GM23338 (cell line): ENCODE data around the gene DOCK2.

ENCODE experiments used
- CREB1 ChIP-seq: fragments of 250-450 bp; sonication (Bioruptor Pico); IDR thresholded peaks from 2 replicates; pipeline ENCODE4 v1.5.0; 2020; ENCODE audit warnings: low read depth, mild to moderate bottlenecking, moderate library complexity
- ETS1 ChIP-seq: IDR thresholded peaks from 2 replicates; pipeline ENCODE4 v1.6.1; 2016; ENCODE audit warnings: antibody characterized with exemption
- EZH2 ChIP-seq: fragments of 200-600 bp; sonication (generic); IDR thresholded peaks from one replicate; pipeline ENCODE4 v1.8.0; 2017; ENCODE audit warnings: antibody characterized with exemption, mild to moderate bottlenecking, low read depth; ENCODE audit not compliant: unreplicated experiment
- EZH2phosphoT487 ChIP-seq: fragments of 200-600 bp; sonication (generic); IDR thresholded peaks from one replicate; pipeline ENCODE4 v1.8.1; 2018; ENCODE audit warnings: antibody characterized with exemption; ENCODE audit not compliant: unreplicated experiment
- JUNB ChIP-seq: IDR thresholded peaks from one replicate; pipeline ENCODE4 v1.6.1; 2016; ENCODE audit warnings: antibody characterized with exemption; ENCODE audit not compliant: unreplicated experiment
- NANOG ChIP-seq: IDR thresholded peaks from 2 replicates; pipeline ENCODE4 v1.6.1; 2016; ENCODE audit warnings: antibody characterized with exemption, borderline replicate concordance
- POLR2AphosphoS5 ChIP-seq: IDR thresholded peaks from 2 replicates; pipeline ENCODE4 v1.6.1; 2016; ENCODE audit warnings: antibody characterized with exemption, low read depth
- ZNF114 ChIP-seq: fragments of 250-450 bp; sonication (Bioruptor Pico); IDR thresholded peaks from 2 replicates; pipeline ENCODE4 v1.5.0; 2020; ENCODE audit warnings: mild to moderate bottlenecking, moderate library complexity
- ZNF331 ChIP-seq: fragments of 250-450 bp; sonication (Bioruptor Pico); IDR thresholded peaks from 2 replicates; pipeline ENCODE4 v1.5.0; 2020; ENCODE audit warnings: low read depth, mild to moderate bottlenecking, moderate library complexity
- TF ChIP-seq, protein P1 (sequence below), 2 experiments: fragments of 200-600 bp in 1 of 2; sonication (generic) in 1 of 2; conservative IDR thresholded peaks; 2 replicates each; pipeline versions ENCODE4 v1.5.1 to v1.6.1; 2016 to 2017; ENCODE audit warnings: antibody characterized with exemption in 2 of 2, low read depth in 2 of 2, mild to moderate bottlenecking in 2 of 2, moderate library complexity in 1 of 2
- TF ChIP-seq, protein P2 (sequence below): IDR thresholded peaks from one replicate; pipeline ENCODE4 v1.6.1; 2018; ENCODE audit warnings: antibody characterized with exemption; ENCODE audit not compliant: unreplicated experiment
- TF ChIP-seq, protein P3 (sequence below): fragments of 250-450 bp; sonication (Bioruptor Pico); IDR thresholded peaks from 2 replicates; pipeline ENCODE4 v1.5.0; 2020; ENCODE audit warnings: mild to moderate bottlenecking, moderate library complexity

DNA sequence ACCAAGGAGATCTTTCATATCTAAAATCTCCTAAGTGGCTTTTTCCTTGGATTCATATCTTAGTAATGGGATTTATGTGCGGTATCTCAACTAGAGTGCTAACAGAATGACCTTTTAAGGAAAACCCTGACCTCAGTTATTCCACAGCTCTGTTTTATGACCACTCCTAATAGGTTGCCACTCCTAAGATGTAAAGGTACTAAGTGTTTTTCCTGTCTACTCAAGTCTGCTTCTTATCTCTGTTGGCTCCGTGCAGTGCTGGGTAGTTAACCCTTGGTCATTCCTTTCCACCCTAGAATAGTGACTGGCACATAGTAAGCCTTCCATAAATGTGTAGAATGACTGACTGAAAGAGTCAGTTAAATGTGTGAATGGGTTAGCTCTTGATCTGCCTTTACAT lies 161.4 kb downstream of the DOCK2 start:
- TF ChIP-seq POLR2AphosphoS5 (no peak), EZH2 (no peak), NANOG (no peak), CREB1 (CRISPR knock-in tag) (no peak), EZH2phosphoT487 (no peak), ZNF331 (no peak), ETS1 (no peak), JUNB (no peak), ZNF114 (CRISPR knock-in tag) (no peak)
- TF ChIP-seq, protein P1, sequence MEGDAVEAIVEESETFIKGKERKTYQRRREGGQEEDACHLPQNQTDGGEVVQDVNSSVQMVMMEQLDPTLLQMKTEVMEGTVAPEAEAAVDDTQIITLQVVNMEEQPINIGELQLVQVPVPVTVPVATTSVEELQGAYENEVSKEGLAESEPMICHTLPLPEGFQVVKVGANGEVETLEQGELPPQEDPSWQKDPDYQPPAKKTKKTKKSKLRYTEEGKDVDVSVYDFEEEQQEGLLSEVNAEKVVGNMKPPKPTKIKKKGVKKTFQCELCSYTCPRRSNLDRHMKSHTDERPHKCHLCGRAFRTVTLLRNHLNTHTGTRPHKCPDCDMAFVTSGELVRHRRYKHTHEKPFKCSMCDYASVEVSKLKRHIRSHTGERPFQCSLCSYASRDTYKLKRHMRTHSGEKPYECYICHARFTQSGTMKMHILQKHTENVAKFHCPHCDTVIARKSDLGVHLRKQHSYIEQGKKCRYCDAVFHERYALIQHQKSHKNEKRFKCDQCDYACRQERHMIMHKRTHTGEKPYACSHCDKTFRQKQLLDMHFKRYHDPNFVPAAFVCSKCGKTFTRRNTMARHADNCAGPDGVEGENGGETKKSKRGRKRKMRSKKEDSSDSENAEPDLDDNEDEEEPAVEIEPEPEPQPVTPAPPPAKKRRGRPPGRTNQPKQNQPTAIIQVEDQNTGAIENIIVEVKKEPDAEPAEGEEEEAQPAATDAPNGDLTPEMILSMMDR (conservative IDR thresholded peaks at IDR 0.05; ENCODE audit: low read depth in 2 of 2), result no peak
- TF ChIP-seq, protein P2, sequence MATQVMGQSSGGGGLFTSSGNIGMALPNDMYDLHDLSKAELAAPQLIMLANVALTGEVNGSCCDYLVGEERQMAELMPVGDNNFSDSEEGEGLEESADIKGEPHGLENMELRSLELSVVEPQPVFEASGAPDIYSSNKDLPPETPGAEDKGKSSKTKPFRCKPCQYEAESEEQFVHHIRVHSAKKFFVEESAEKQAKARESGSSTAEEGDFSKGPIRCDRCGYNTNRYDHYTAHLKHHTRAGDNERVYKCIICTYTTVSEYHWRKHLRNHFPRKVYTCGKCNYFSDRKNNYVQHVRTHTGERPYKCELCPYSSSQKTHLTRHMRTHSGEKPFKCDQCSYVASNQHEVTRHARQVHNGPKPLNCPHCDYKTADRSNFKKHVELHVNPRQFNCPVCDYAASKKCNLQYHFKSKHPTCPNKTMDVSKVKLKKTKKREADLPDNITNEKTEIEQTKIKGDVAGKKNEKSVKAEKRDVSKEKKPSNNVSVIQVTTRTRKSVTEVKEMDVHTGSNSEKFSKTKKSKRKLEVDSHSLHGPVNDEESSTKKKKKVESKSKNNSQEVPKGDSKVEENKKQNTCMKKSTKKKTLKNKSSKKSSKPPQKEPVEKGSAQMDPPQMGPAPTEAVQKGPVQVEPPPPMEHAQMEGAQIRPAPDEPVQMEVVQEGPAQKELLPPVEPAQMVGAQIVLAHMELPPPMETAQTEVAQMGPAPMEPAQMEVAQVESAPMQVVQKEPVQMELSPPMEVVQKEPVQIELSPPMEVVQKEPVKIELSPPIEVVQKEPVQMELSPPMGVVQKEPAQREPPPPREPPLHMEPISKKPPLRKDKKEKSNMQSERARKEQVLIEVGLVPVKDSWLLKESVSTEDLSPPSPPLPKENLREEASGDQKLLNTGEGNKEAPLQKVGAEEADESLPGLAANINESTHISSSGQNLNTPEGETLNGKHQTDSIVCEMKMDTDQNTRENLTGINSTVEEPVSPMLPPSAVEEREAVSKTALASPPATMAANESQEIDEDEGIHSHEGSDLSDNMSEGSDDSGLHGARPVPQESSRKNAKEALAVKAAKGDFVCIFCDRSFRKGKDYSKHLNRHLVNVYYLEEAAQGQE, result no peak
- TF ChIP-seq, protein P3, sequence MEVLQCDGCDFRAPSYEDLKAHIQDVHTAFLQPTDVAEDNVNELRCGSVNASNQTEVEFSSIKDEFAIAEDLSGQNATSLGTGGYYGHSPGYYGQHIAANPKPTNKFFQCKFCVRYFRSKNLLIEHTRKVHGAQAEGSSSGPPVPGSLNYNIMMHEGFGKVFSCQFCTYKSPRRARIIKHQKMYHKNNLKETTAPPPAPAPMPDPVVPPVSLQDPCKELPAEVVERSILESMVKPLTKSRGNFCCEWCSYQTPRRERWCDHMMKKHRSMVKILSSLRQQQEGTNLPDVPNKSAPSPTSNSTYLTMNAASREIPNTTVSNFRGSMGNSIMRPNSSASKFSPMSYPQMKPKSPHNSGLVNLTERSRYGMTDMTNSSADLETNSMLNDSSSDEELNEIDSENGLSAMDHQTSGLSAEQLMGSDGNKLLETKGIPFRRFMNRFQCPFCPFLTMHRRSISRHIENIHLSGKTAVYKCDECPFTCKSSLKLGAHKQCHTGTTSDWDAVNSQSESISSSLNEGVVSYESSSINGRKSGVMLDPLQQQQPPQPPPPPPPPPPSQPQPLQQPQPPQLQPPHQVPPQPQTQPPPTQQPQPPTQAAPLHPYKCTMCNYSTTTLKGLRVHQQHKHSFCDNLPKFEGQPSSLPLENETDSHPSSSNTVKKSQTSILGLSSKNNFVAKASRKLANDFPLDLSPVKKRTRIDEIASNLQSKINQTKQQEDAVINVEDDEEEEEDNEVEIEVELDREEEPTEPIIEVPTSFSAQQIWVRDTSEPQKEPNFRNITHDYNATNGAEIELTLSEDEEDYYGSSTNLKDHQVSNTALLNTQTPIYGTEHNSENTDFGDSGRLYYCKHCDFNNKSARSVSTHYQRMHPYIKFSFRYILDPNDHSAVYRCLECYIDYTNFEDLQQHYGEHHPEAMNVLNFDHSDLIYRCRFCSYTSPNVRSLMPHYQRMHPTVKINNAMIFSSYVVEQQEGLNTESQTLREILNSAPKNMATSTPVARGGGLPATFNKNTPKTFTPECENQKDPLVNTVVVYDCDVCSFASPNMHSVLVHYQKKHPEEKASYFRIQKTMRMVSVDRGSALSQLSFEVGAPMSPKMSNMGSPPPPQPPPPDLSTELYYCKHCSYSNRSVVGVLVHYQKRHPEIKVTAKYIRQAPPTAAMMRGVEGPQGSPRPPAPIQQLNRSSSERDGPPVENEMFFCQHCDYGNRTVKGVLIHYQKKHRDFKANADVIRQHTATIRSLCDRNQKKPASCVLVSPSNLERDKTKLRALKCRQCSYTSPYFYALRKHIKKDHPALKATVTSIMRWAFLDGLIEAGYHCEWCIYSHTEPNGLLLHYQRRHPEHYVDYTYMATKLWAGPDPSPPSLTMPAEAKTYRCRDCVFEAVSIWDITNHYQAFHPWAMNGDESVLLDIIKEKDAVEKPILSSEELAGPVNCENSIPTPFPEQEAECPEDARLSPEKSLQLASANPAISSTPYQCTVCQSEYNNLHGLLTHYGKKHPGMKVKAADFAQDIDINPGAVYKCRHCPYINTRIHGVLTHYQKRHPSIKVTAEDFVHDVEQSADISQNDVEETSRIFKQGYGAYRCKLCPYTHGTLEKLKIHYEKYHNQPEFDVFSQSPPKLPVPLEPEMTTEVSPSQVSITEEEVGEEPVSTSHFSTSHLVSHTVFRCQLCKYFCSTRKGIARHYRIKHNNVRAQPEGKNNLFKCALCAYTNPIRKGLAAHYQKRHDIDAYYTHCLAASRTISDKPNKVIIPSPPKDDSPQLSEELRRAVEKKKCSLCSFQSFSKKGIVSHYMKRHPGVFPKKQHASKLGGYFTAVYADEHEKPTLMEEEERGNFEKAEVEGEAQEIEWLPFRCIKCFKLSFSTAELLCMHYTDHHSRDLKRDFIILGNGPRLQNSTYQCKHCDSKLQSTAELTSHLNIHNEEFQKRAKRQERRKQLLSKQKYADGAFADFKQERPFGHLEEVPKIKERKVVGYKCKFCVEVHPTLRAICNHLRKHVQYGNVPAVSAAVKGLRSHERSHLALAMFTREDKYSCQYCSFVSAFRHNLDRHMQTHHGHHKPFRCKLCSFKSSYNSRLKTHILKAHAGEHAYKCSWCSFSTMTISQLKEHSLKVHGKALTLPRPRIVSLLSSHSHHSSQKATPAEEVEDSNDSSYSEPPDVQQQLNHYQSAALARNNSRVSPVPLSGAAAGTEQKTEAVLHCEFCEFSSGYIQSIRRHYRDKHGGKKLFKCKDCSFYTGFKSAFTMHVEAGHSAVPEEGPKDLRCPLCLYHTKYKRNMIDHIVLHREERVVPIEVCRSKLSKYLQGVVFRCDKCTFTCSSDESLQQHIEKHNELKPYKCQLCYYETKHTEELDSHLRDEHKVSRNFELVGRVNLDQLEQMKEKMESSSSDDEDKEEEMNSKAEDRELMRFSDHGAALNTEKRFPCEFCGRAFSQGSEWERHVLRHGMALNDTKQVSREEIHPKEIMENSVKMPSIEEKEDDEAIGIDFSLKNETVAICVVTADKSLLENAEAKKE, result no peak
